DOHH2 (cell line): Measurements from ENCODE around the gene SLC35E2B.

Source experiments
- H3F3A ChIP-seq: fragments of 200-600 bp; sonication (generic), shearing (Covaris generic); 2 replicates; pipeline ENCODE4 v1.6.0; 2016; ENCODE audit warnings: antibody characterized with exemption, mild to moderate bottlenecking; ENCODE audit not compliant: control insufficient read depth, insufficient read depth
- H3K27ac ChIP-seq: fragments of 200-600 bp; sonication (generic); 2 replicates; pipeline ENCODE4 v1.5.1; 2014; ENCODE audit warnings: low read depth, mild to moderate bottlenecking, low read length, moderate library complexity
- H3K27me3 ChIP-seq: fragments of 200-600 bp; sonication (generic); 2 replicates; pipeline ENCODE4 v1.6.1; 2014; ENCODE audit warnings: mild to moderate bottlenecking, low read length, mixed read lengths; ENCODE audit not compliant: control insufficient read depth
- H3K36me3 ChIP-seq: fragments of 200-600 bp; sonication (generic); 2 replicates; pipeline ENCODE4 v1.6.1; 2014; ENCODE audit warnings: mild to moderate bottlenecking, low read length, moderate library complexity, mixed read lengths; ENCODE audit not compliant: control insufficient read depth
- H3K4me1 ChIP-seq: fragments of 200-600 bp; sonication (generic); 2 replicates; pipeline ENCODE4 v1.6.1; 2014; ENCODE audit warnings: mild to moderate bottlenecking, low read length, mixed read lengths; ENCODE audit not compliant: control insufficient read depth
- H3K4me2 ChIP-seq: fragments of 200-600 bp; sonication (generic); 2 replicates; pipeline ENCODE4 v1.6.0; 2014; ENCODE audit warnings: mild to moderate bottlenecking, low read length, moderate library complexity
- H3K4me3 ChIP-seq: fragments of 200-600 bp; sonication (generic); 2 replicates; pipeline ENCODE4 v1.5.1; 2014; ENCODE audit warnings: mild to moderate bottlenecking, low read length, mixed read lengths
- H3K79me2 ChIP-seq: fragments of 200-600 bp; sonication (generic); 2 replicates; pipeline ENCODE4 v1.6.1; 2014; ENCODE audit warnings: mild to moderate bottlenecking, low read length, mixed read lengths; ENCODE audit not compliant: control insufficient read depth
- H3K9me2 ChIP-seq: fragments of 200-600 bp; sonication (generic); replicated peaks from 2 replicates; pipeline ENCODE4 v1.6.1; 2014; ENCODE audit warnings: mild to moderate bottlenecking, low read length, mixed read lengths; ENCODE audit not compliant: control insufficient read depth
- H3K9me3 ChIP-seq: fragments of 200-600 bp; sonication (generic); 2 replicates; pipeline ENCODE4 v1.6.1; 2014; ENCODE audit warnings: antibody characterized with exemption, low read length, mixed read lengths; ENCODE audit not compliant: control insufficient read depth, insufficient read depth
- H4K20me1 ChIP-seq: fragments of 200-600 bp; sonication (generic); 2 replicates; pipeline ENCODE4 v1.6.0; 2014; ENCODE audit warnings: low read depth, mild to moderate bottlenecking, antibody characterized with exemption, low read length, moderate library complexity; ENCODE audit not compliant: control insufficient read depth, insufficient read depth
- EZH2phosphoT487 ChIP-seq: fragments of 200-600 bp; sonication (generic); IDR thresholded peaks from 2 replicates; pipeline ENCODE4 v1.6.1; 2017; ENCODE audit warnings: borderline replicate concordance, mild to moderate bottlenecking, antibody characterized with exemption, low read length, moderate library complexity, mixed read lengths
- TF ChIP-seq, protein P1 (sequence below): fragments of 200-600 bp; sonication (generic); IDR thresholded peaks from one replicate; pipeline ENCODE4 v1.5.1; 2014; ENCODE audit warnings: antibody characterized with exemption, mild to moderate bottlenecking, low read depth, low read length; ENCODE audit not compliant: poor library complexity, severe bottlenecking

SLC35E2B gene

DNA sequence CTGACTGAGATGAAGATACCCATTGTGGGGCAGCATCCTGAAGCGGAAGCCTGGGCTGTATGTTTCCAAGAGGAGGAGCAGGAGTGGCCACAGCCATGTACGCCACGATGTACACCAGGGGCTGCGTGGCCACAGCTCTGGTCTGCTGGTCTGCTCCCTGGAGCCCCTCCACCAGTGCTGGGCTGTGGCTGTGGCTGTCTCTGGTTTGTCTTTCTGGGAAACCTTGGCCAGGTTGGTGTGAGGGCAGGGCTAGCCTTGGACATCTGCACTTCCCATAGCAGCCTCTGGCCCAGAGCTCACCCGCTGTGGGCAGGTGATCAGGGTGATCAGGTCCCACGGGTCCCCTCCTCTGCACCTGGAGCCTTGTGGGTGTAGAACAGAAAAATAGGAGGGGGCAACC is 74.7 kb downstream of the SLC35E2B start:
- Histone ChIP-seq H3K4me3 (no peak overlapping the region), H3F3A (no peaks in the 10 kb centered on the region; the same call in 1 of the 2 replicates), H3K4me2 (no peak overlapping the region), H3K27me3 (no peaks in the 10 kb centered on the region), H3K27ac (no peak overlapping the region), H3K4me1 (peaks cover 23% of the 10 kb centered on the region), H3K9me2 (no peaks in the 10 kb centered on the region), H3K79me2 (peaks cover 25% of the 10 kb centered on the region), H3K36me3 (peaks cover 3% of the 10 kb centered on the region), H4K20me1 (peaks cover 7% of the 10 kb centered on the region; the same call in 1 of the 2 replicates), H3K9me3 (no peaks in the 10 kb centered on the region)
- TF ChIP-seq, protein P1, sequence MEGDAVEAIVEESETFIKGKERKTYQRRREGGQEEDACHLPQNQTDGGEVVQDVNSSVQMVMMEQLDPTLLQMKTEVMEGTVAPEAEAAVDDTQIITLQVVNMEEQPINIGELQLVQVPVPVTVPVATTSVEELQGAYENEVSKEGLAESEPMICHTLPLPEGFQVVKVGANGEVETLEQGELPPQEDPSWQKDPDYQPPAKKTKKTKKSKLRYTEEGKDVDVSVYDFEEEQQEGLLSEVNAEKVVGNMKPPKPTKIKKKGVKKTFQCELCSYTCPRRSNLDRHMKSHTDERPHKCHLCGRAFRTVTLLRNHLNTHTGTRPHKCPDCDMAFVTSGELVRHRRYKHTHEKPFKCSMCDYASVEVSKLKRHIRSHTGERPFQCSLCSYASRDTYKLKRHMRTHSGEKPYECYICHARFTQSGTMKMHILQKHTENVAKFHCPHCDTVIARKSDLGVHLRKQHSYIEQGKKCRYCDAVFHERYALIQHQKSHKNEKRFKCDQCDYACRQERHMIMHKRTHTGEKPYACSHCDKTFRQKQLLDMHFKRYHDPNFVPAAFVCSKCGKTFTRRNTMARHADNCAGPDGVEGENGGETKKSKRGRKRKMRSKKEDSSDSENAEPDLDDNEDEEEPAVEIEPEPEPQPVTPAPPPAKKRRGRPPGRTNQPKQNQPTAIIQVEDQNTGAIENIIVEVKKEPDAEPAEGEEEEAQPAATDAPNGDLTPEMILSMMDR, result no peak
- no peak for TF ChIP-seq EZH2phosphoT487

DNA sequence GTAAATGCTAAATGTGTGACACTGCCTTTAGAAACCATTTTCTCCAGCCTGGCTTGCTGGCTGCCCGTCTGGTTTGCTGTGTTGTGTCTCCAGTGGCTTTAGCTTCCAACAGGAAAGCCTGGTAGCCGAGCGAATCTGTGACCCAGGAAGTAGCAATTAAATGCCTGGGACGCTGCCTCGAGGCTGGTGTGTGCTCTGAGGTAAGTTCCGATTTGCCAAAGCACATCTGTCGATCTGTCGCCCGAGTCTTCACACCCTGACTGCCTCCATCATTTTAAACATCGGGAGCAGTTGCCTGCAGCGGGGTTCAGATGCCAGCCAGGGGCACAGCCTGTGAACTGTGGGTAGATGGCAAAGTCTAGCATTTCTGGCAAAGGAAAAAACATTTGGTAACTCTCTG is 75.1 kb downstream of the SLC35E2B start:
- Histone ChIP-seq H3K4me2 (peak overlapping the region; percentile 99; the same call in 1 of the 2 replicates), H3K9me3 (no peaks in the 10 kb centered on the region), H3K27ac (no peak overlapping the region), H3K36me3 (peaks cover 3% of the 10 kb centered on the region), H3K4me1 (peaks cover 23% of the 10 kb centered on the region), H3F3A (no peaks in the 10 kb centered on the region; the same call in 1 of the 2 replicates), H4K20me1 (peaks cover 7% of the 10 kb centered on the region; the same call in 1 of the 2 replicates), H3K9me2 (no peaks in the 10 kb centered on the region), H3K79me2 (peaks cover 25% of the 10 kb centered on the region), H3K27me3 (no peaks in the 10 kb centered on the region), H3K4me3 (no peak overlapping the region)
- TF ChIP-seq, protein P1, result no peak
- TF ChIP-seq EZH2phosphoT487, result no peak

DNA sequence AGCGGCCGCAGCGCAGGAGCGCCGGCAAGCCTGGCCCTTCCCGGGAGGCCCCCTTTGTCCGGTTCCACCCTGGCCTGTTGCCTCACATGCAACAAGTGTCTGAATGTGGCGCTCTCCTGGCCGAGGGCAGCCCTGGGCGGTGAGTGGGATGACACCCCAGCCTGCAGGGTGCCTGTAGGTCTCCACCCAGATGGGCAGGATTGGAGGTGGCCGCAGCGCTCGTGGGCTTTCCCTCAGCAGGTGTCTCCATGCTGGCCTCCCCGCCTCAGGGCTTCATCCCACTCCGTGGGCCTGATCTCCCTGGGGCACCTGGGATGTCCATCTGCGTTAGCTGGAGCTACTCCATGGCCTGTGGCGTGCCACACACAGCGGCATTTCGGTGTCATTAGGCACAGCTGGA is 75.8 kb downstream of the SLC35E2B start:
- no peak overlapping the region for H3K27ac ChIP-seq
- peaks cover 23% of the 10 kb centered on the region for H3K4me1 ChIP-seq
- peaks cover 25% of the 10 kb centered on the region for H3K79me2 ChIP-seq
- H3F3A ChIP-seq, result no peaks in the 10 kb centered on the region; the same call in 1 of the 2 replicates
- peaks cover 7% of the 10 kb centered on the region; the same call in 1 of the 2 replicates for H4K20me1 ChIP-seq
- H3K4me2 ChIP-seq, result peak overlapping the region; percentile 99
- no peaks in the 10 kb centered on the region for H3K9me3 ChIP-seq
- peak overlapping the region; percentile 98 for H3K4me3 ChIP-seq
- H3K27me3 ChIP-seq, result no peaks in the 10 kb centered on the region
- H3K36me3 ChIP-seq, result peaks cover 3% of the 10 kb centered on the region
- TF ChIP-seq EZH2phosphoT487, result no peak
- TF ChIP-seq, protein P1, result no peak
- no peaks in the 10 kb centered on the region for H3K9me2 ChIP-seq
